Medulla oblongata (tissue), 1 donor: Measurements from ENCODE around the gene IMMP2L.
"Not testable (repeated sequence)": the region's sequence is repeated elsewhere in the genome, so short reads cannot be mapped to it uniquely, and the experiment has no call there.

Source experiments
- DNase-seq: peaks from one replicate; pipeline ENCODE4 v3.0.0-alpha.2; 2015; ENCODE audit errors: extremely low spot score

The IMMP2L gene

GRCh38 chr7:110938165-110938564, 624.1 kb downstream of the IMMP2L start:
- no peak for DNase-seq

- not testable (repeated sequence) for DNase-seq
Observed at GRCh38 chr7:110936665-110937064, 625.6 kb downstream of the IMMP2L start.

- no peak for DNase-seq
Observed at GRCh38 chr7:110929480-110930249, 632.6 kb downstream of the IMMP2L start.

- DNase-seq, result no peak
Observed at GRCh38 chr7:110922906-110923305, 639.4 kb downstream of the IMMP2L start.

DNA sequence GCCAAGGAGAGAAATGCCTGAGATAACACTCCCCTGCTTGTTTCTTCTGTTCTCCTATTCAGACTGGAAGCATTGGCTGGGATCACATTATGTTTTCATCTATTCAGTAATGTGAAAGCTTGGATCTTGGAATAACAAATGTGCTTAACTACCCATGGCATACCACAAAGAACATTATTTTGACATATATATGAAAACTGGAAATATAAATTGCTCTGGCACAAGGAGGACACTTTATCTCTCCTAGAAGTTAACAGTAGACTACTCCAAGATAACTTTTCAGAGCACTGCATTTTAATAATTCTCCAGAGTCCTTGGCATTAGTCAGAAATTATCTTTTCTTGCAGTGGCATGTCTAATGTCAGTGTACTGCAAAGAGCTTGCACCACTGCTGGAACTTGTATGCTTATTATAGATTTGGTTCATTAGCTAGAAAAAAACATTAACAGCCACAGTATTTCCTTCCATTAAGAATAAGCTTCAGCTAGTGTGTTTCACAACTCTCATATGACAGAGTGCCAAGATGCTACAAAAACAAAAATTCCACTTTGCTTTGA, 640.6 kb downstream of the IMMP2L start:
- no peak for DNase-seq

- DNase-seq, result no peak
Observed at GRCh38 chr7:110918949-110919548, 643.2 kb downstream of the IMMP2L start.

GRCh38 chr7:110914263-110914662, 648.0 kb downstream of the IMMP2L start:
- no peak for DNase-seq

- no peak for DNase-seq
Observed at GRCh38 chr7:110911632-110912031, 650.7 kb downstream of the IMMP2L start.

GRCh38 chr7:110909117-110909516, 653.2 kb downstream of the IMMP2L start:
- no peak for DNase-seq

DNA sequence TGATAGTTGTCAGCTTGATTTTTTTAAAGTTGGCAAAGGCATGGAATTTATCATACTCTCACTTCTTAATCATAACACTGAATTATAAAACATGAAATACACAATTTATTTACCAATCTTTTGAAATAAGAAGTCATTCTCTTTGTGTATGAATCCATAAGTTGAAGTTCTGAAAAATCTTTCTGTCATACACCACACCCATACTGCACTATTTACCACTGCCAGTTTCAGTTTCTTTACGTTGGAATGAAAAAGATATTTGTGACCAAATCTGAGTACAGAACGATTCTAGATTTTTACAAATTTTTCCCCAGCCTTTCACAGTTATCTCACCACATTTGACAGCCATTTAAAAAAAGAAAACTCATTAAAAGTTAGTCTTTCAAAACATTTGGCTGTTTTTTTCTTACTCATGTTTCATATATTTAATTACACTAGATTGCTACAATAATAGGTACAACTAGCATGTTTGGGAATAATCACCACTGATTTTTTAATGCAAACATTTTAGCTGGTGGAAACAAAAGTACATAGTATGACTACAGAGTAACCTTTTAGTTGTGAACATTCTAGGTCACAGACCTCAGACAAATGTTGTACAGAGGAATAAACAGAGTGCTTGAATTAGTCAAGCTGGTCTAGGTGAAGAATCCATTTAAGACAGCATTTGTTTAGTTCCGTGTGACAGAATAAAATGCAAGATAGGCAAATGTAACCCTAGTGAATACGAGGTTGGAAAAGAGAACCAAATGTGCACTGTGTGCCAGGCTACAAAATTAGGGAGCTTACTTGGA, 656.3 kb downstream of the IMMP2L start:
- DNase-seq, result no peak

DNA sequence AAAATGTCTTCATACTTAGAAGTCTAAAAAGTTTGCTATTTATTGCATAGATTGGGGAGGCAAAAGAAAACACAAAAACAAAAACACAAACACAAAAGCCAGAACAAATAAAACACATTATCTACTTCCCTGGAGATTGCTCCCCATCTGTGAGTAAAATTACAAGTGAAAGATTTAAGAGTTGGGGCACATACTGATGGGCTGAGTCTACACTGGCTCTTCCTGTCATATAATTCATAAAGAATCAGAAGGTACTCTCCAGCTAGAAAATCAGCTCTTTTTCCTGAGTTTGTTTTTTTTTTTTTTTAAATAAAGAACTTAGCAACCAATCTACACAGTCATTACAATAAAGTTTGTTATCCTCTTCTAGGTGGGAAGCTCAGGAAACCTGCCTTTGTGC, 663.8 kb downstream of the IMMP2L start:
- no peak for DNase-seq

DNA sequence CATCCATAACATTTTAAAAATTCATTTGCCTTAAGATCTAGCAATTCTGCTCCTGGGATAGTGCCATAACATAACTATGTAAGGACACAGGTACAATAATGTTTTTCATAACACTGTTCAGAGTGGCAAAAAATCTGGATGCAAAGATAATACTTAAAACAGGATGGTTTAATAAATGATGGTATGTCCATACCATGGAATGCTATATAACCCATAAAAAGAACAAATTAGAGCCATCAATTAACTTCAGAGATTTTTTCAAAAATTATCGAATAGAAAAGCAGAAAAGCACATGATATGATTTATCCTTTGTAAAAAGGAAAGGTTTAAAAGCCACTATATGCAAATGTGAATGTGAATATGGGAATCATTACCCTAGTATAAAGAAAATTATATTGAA, 664.8 kb downstream of the IMMP2L start:
- no peak for DNase-seq

GRCh38 chr7:110894111-110894510, 668.2 kb downstream of the IMMP2L start:
- DNase-seq, result no peak

DNA sequence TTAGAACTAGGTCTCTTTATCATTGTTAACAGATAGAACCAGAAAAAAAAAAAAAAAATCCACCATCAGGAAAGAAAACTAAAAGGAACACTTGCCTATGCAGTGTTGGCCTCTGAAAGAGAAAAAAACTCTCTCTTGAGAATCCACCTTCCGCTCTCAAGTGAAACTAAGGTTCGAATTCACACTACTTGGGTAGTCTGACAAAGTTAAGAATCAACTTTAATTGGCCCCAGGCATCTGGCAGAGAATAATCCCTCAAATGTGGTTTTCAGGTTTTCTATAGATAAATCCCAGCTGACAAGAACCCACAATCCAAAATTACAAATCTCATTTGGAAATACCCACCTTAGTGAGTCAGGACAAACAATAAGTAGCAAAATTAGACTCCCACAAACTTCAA, 671.1 kb downstream of the IMMP2L start:
- DNase-seq, result no peak

- no peak for DNase-seq
Observed at GRCh38 chr7:110890101-110890500, 672.2 kb downstream of the IMMP2L start.

GRCh38 chr7:110889335-110889734, 673.0 kb downstream of the IMMP2L start:
- DNase-seq, result no peak

DNA sequence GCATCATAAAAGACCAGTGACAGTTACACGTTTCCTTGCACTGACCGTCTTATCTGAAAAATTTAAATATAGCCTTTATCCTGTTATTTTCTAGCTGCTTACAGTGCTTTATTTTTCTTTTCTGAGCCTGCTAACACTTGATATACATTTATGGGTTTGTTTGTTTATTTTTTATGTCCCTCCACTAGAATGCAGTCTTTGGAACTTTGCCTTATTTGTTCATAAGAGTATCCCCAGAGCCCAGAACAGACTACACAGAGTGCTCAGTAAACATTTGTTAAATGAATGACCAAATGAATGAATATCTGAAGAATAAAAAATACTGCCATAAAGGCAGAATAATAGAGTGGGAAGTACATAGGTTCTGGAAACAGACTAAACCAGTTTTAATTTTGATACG, 673.7 kb downstream of the IMMP2L start:
- DNase-seq, result no peak

- no peak for DNase-seq
Observed at GRCh38 chr7:110885474-110885873, 676.8 kb downstream of the IMMP2L start.

DNA sequence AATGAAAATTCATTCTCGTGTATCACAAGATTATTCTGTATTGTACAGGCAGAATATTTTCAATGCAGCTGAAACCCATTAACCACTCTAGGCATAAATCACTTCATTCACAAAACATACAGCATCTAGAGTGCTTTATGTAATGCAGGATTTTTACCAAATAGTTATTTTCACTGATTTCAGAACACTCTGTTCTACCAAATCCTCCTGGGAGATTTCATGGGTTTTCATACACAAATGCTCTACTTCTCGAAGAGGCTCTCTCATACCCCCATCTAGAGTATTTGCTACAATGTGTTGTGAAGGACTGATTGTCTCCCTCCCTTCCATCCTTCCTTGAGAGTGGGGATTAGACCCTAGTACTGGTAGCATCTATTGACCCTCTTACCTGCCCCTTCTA, 680.6 kb downstream of the IMMP2L start:
- DNase-seq, result no peak

DNA sequence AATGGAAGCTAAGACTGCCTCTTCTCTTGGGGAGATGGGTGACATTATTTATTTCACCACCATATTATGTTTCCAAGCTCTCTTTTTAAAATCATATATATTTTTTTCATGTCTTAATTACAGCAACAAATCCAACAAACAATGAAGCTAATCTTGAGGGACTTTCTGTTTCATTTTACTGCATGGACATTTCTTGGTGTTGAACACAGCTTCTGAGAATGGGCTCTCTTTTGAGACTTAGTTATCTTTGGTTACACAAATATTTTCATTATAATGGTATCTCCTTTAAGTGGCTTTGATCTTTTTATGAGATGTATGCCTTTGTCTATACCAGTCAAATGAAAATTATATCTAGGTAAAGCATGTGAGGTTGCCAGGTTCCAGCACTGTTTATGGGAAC, 681.3 kb downstream of the IMMP2L start:
- DNase-seq, result no peak

DNA sequence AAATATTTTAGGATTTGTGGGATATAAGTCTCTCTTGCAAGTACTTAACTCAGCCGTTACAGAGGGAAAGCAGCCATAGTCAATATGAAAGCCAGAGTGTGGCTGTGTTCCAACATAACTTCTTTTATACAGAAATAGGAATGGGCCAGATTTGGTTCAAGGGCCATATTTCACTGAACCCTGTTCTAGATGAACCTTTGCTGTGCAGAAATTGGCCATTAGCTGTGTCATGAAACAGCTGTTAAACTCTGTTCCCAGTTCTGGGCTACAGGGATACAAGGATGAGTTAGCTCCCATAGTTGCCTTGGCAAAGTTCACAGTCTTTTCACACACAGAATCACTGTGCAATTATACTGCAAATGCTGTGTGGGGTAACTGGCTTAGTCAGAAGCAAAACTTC, 685.3 kb downstream of the IMMP2L start:
- DNase-seq, result no peak

DNA sequence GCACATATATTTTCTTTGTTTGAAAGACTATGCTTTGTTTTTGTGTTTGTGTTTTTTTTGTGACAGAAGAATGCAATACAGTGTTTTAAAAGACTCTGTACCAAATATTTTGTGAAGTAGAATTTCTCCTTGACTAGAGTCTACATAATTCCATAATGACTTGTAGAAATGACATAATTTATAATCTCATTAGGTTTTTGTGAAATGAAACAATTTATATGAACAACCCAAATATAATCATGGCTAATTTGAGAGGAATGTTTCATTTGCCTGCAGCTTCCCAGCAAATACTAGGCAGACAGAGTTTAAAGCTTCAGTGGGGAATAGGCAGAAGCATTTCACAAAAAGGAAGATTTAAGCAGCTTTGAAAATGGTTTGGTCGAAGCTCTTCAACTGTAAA, 686.9 kb downstream of the IMMP2L start:
- no peak for DNase-seq

GRCh38 chr7:110871856-110872255, 690.4 kb downstream of the IMMP2L start:
- no peak for DNase-seq
